HG02588 (cell line): Measurements from ENCODE around the gene LHX4.

Source experiments
- ATAC-seq: cut with Tn5 transposase; IDR thresholded peaks from one replicate; pipeline ENCODE4 v1.9.1; 2021; ENCODE audit warnings: mild to moderate bottlenecking, moderate library complexity; ENCODE audit not compliant: unreplicated experiment

The LHX4 gene

DNA sequence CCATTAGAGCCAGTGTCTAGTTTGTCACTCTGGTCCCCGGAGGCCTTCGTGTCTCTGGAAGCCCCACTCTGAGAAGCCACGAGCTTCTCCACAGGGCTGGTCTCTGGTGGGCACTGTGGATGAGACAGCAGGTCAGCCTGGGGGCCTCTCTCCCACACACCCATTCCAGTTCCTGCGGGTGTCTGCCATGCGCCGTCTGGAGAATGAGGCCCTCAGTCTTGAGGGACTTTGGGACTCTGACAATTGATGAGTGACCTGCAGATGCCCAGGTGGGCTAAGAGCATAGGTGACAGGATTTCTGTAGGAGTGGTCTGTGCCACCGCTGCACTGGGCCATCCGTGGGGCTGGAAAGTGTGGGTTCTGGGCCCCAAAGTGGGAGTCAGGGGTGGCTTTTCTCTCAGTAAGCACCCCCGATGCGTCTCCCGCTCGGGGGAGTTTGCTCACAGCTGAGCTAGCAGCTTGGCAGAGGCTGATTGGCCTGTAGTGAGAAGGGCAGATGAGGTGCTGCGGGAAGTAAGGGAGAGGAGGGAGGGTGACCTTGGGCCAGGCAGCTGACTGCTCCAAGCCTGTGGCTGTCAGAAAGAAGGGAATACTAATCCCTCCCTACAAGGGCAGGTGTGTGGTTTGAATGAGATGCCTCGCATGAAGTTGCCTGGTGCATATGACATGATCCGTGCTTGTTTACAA, 26.4 kb downstream of the LHX4 start:
- no peak for ATAC-seq

DNA sequence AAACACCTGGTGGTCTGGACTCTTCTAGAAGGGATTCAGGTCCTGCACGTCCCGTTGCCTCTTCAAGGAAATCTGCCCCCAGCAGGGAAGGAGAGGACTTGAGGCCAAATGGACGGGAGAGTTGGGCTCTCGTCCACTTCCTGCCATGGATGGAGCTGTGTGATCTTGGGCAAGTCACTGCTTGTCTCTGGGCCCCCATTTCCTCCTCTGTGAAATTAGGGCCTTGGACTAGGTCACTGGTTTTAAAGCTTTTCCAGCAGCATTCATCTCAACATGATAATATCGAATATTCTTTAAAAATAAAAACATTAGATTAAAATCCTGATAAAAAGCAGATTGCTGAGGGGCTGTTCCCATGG, 26.9 kb downstream of the LHX4 start:
- no peak for ATAC-seq

DNA sequence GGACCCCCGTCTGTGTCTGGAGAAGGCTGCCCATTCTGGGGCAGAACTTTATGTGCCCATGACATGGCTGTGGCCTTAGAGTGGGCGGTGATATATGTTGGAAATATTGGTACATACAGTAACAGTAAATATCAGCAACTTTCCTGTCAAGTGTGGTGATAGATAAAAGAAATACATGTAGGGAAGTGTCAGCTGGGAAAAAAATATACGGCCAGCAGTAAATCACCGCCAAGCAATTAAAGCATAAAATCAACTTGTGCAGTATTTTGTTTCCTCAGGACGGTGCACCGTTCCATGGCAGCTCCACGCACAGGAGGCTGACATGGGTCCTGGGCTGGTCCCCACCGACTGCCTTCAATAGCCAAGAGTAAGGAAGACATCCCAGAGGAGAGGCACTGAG, 27.4 kb downstream of the LHX4 start:
- ATAC-seq, result no peak

DNA sequence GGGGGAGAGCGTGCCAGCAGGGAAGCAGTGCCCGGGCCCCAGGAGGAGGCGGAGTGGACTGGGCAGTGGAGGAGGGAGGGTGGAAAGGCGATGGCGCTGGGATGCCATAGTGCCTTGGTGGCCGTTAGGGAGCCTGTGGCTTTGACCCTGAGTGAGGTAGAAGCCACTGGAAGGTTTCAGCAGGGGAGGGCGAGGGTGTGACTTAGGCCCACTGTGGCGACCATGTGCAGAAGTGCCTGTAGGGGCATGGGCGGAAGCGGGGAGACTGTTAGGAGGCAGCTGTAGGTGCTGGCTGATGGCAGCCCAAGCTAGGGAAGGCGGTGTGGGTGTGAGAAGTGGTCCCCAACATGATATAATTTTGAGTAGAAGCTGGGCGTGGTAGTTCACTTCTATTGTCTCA, 28.2 kb downstream of the LHX4 start:
- ATAC-seq, result no peak

DNA sequence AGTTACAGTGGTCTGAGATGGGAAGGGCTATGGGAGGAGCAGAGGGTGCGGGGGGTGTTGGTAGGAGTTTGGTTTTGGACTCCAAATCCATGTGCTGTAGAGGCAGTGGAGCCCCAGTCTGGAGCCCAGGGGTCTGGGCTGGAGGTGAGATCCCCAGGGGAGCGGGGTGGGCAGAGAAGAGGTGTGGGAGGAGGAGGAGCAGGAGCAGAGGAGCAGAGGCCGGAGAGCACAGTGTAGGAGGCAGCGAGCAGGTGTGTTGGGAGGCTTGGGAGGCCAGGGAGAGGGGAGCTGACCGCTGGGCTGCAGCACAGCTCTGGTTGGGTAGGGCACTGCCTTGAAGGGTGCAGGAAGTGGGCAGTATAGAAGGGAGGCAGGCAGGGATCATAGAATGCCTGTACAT, 28.9 kb downstream of the LHX4 start:
- ATAC-seq, result no peak

DNA sequence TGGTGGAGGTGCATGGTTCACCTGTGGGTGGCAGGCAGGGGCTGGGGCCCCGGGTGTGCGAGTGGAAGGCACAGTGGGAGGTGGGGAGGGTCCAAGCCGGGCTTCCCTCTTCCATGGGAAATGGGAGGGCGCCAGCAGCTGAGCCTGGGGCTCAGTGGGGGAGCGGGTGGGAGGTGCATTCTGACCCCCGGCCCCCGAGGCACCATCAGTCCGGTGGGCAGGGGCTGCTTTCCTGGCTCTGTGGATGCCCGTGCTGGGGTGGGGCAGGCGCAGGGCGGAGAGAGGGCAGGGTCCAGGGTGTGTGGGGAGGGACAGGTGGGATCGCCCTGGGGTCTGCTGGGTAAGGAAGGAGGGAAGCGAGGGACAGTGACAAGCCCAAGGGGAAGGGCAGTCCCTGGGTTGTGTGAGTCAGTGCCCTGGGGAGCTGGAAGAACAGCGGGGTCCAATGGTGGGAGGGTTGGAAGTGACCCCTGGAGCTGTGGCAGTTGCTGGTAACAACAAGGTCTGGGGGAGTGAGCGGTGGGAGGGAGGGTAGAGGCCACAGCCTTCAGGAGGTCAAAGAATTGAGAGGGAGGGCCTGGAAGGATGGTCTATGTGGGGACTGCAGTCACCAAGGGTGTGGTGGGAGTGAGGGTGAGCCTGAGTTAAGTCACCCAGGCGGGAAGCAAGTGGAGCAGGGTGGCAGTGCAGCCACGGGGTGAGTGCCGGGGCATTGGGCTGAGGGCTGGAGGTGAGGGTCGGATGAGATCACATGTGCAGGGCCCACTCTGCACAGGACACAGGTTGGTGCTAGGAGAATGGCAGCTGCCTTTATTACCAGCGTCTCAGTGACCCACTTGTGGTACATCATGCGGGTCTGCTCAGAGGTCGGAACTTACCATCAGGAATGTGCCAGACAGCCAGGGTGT, 29.6 kb downstream of the LHX4 start:
- ATAC-seq, result no peak

DNA sequence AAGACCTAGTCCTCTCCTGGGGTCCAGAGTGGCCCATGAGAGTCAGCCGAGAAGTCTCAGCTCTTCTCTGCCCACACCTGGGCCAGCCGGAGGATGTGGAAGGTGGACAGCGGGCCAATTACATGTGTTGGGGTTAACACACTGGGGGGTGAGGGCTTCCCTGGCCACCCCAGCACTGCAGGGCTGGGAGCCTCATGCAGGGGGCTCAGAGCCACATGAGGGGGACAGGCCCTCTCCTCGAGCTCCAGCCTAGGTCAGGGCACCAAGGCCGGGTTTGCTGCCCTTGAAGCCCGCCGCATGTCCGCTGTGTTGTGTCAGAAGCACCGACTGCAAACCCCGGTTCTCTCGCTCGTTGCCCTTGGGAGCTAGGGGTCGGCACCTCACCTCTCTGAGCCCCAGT, 30.5 kb downstream of the LHX4 start:
- no peak for ATAC-seq

DNA sequence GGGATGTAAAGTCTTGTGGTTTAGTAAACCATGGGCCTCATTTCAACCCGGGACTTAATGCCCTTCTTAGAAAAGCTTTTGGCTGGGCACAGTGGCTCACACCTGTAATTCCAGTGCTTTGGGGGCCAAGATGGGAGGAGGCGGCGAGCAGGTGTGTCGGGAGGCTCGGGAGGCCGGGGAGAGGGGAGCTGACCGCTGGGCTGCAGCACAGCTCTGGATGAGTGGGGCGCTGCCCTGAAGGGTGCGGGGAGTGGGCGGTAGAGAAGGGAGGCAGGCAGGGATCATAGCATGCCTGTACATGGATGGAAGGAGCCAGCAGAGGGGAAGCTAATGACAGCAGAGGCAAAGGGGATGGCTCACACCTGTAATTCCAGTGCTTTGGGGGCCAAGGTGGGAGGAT, 31.0 kb downstream of the LHX4 start:
- ATAC-seq, result no peak

DNA sequence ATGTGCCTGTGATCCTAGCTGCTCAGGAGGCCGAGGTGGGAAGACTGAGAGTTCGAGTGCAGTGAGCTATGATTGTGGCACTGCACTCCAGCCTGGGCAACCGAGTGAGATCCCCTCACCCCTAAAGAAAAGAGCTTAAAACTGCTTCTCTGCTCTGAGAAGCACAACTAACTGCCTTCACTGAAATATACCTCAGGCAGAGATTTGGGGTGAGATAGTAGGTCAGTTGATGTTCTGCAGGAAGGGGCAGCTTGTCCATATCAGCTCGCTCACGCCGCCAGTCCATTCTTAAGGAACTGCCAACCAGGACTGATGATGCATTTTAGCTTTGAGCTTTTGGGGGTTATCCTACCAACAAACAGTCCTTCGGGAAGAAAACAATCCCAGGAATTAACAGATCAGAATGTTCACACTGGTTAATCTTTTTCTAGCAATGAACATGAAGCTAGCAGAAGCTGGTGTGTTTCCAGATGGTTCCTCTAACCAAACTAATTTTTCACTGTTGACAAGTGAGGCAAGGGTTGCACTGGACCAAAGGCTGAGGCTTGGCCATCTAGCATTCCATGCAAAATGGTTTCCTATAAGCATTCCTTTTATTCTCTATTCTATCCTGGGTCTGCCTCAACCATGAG, 31.6 kb downstream of the LHX4 start:
- ATAC-seq, result no peak

DNA sequence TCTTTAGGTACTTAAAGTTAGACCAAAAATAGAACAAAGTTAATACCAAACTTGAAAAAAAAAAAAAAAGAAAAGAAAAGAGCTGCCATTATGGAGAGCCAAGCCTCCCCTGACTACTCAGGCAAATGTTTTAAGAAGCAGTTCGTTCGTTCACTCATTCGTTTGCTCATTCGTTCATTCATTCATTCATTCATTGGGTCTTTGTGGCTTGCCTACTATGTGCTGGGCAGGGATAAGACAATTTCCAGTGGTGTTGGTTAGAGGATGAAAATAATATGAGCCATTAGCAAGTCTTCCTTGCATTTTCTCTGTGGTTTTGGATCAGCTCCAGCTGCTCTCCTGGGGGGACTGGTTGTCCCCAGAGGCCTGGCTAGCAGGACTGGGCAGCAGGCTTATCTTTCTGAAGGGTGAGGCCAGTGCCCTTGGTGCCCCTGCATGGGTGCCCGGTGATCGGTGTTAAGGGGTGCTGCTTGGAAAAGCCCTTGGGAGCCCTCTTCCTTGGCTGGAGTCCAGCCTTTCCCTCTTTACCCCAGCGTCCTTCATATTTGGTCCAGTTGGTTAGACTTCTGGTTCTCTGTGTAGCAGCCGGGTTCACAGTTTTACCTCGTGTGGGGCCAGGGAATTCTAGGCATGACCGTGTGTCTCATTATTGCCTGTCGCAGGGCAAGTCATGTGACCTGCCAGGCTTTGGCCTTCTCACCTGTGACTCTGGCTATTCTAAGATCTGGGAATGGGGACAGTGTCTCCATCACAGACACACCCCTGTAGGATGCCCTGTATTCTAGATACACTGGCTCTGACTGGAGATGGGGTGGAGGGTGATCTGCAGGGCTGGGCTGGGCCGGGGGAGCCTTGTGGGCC, 32.8 kb downstream of the LHX4 start:
- no peak for ATAC-seq

DNA sequence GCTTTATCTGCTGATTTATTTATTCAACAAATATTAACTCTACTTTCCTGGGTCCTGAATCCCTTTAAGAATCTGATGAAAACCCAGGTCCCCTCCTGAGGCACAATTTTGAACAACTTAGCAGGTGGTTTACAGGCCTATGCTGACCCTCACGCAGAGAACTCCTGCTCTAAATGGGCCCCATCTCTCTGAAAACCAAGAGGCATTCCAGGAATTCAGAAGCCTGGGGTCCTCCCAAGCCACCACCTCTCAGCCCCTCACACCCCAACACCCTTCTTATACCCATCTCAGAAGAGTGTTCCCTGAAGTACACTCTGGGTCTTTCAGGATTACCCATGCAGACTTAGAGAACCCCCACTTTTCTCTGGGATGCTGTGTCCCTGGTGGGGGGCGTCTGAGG, 34.5 kb downstream of the LHX4 start:
- no peak for ATAC-seq

DNA sequence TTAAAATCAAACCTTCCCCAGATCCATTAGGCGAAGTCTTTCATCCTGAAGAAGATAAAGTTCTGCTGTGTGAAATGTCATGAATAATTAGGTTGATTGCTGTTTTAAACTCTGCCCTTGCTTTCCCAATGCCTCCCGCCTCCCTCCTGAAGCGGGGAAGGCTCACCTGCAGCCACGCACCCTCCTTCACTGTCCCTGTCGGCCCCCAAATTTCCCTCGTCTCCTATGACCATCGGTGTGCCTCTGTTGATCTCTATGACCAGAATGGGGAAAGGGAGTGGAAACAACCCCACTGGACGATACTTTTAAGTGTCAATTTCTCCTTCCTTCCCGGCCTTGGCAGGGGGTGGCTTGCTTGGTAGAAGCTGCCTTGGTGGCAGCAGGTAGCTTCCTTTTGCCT, 35.1 kb downstream of the LHX4 start:
- ATAC-seq, result no peak

DNA sequence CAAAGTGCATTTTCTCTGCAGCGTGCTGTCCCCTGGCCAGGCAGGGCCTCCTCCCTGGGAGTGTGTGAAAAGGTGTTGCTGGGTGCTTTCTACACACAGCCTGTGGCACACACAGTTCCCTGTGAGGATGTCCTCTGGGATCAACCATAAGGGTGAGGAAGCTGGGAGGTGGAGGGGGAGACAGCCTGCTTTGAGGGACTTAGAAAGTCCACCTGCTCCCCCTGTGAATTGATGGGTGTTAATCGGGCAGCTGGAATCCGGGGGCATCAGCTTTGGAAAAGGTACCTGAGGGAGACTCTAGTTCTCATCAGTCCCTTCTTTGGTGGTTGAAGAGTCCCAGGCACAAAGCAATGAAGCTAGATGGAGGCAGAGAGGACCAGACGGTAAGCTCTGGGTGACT, 35.8 kb downstream of the LHX4 start:
- no peak for ATAC-seq

DNA sequence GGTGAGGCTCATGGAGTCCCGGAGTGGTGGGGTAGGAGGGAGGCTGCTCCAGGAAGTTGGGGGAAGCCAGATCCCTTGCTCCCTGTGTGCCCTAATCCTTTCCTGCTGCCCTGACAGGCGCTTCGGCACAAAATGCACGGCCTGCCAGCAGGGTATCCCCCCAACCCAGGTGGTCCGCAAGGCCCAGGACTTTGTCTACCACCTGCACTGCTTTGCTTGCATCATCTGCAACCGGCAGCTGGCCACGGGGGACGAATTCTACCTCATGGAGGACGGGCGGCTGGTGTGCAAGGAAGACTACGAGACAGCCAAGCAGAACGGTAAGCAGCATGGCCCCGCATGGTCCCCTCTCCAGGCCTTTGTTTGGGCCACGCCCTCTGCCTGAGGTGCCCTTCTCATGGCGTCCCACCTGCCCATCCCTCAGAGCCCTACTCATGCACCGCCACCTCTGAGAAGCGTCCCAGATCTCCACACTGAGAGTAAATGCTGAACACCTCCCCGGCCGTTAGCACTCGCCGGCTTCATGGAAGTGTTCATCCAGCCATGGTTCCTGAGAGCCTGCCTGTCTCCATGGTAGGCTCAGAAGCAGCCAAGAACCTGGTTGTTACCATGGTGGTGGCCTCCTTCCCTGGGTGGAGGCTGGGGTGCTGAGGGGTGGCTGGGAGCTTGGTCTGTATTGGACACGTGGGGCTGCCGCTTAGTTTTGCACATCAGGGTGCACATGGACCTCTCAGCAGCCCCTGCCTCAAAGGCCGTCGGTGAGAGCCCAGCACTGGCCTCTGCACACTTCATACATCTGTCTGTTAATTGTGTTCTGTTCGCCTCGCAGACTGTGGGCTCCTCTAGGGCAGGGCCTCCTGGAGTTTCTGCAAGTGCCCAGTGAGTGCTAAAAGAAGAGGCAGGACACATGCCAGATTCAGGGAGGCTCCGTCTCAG, 36.5 kb downstream of the LHX4 start:
- no peak for ATAC-seq

DNA sequence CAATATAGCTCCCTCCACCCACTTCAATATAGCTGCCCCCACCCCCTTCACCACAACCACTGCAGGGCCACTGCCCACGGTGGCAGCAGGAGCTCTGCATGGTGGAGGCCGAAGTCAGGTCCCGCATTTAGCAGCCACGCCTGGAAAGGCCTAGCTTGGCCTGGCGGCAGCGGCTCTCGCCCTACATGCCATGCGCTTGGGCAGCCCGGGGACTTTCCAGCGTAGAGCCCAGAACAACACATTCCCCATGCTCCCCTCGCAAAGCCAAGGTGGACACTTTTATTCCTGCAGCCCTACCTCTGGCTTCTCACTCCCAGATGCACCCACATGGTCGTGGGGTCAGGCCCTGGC, 37.1 kb downstream of the LHX4 start:
- ATAC-seq, result no peak

DNA sequence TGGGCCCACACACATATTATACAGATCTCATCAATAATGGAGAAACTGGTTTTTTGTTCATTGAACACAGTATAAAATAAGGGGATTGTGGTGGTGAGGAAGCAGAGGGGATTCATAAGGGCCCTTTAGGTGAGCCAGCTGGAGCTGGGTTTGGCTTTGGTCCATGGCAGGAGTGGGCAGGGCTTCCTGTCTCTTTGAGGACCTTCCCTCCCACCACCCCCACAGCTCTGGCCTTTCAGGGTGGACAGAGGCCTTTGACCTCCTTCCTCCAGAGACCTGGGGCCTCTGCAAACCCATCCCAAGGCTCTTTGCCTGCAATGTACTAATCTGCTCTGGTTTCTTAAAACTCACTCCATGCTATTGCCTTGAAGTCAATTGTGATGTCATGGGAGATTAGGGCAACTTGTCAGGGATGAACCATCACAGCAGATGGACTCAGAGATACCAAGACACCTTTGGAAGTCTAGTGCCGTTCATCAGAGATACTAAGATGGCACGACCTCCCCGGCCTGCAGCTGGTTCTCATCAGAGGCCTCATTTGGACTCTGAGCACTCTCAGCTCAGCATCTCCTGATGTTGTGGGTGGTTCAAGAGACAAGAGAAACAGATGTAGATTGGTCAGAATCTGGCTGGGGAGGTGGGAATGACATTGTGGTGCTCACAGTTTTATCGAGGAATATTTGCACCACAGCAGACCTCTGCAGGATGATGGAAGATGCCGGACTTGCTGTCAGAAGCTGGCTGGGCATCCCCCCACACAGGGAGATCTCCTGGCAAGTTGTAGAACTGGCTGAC, 37.9 kb downstream of the LHX4 start:
- ATAC-seq, result no peak

DNA sequence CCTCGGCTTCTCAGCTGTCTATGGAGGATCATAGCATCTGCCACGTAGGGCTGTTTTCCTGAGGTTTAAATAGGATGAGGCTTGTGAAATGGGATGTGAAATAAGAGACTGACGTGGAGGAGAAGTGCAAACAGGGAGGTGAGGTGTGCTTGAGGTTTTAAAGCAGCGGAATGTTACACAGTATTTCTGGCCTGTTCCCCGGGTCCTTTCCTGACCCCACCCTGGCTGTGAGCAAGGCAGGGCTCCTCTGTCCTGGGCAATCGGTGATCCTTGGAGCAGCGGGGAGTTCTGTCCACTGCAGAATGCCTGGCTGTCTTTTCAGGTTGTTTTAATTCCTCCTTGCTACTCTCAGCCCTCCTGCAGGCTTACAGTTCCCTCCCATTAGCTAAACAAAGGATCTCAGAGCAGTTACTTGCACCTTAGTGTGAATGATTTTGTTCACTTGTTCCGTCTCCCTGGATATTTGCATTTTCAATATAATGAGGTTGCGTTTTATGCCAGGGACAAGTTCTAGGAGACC, 38.6 kb downstream of the LHX4 start:
- ATAC-seq, result no peak

DNA sequence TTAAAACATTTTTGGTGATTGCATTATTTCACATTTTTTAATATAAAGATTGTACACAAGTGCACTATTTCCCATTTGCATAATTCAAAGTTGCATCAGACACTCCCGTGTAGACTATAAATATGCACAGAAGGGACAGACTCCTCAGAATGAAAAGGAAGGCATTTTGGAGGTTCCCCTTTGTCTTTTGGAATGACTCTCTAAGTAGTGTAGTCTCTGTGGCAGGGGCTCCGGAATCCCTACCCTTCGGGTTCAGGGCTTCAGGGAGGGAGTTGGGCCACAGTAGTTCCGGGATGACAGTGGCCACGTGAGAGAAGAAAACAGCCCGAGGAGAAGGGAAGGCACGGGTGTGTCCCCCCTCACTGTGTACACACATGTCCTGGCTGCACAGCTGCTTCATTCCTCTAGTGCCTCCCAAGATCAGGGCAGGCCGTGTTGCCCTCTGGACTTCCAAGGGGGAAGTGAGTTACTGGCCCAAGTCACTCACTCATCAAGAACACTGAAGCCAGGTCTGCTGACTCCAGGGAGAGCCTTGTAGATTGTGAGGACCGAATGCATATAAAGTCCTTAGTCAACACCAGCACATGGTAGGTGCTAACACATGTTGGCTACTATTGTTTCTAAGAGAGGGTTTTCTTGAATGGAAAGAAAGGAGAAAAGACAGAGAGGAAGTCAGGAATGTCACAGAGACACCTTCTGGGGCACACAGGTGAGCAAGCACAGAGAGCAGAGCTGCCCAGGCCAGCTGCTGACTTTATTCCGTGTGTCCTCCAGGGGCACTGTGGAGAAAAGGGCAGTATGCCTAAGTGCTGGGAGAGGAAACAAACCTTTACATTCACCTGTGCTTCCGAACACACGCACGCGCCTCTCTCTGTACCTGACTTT, 39.8 kb downstream of the LHX4 start:
- ATAC-seq, result no peak
